Glomerular visceral epithelial cell (primary cell): Measurements from ENCODE around the gene LRIF1.
"Not testable (repeated sequence)": the region's sequence is repeated elsewhere in the genome, so short reads cannot be mapped to it uniquely, and the experiment has no call there.

Source experiments
- DNase-seq: peaks from one replicate; pipeline ENCODE4 v3.0.0-alpha.2; 2016; ENCODE audit errors: extremely low spot score

LRIF1 gene, protein sequence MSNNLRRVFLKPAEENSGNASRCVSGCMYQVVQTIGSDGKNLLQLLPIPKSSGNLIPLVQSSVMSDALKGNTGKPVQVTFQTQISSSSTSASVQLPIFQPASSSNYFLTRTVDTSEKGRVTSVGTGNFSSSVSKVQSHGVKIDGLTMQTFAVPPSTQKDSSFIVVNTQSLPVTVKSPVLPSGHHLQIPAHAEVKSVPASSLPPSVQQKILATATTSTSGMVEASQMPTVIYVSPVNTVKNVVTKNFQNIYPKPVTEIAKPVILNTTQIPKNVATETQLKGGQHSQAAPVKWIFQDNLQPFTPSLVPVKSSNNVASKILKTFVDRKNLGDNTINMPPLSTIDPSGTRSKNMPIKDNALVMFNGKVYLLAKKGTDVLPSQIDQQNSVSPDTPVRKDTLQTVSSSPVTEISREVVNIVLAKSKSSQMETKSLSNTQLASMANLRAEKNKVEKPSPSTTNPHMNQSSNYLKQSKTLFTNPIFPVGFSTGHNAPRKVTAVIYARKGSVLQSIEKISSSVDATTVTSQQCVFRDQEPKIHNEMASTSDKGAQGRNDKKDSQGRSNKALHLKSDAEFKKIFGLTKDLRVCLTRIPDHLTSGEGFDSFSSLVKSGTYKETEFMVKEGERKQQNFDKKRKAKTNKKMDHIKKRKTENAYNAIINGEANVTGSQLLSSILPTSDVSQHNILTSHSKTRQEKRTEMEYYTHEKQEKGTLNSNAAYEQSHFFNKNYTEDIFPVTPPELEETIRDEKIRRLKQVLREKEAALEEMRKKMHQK

DNA sequence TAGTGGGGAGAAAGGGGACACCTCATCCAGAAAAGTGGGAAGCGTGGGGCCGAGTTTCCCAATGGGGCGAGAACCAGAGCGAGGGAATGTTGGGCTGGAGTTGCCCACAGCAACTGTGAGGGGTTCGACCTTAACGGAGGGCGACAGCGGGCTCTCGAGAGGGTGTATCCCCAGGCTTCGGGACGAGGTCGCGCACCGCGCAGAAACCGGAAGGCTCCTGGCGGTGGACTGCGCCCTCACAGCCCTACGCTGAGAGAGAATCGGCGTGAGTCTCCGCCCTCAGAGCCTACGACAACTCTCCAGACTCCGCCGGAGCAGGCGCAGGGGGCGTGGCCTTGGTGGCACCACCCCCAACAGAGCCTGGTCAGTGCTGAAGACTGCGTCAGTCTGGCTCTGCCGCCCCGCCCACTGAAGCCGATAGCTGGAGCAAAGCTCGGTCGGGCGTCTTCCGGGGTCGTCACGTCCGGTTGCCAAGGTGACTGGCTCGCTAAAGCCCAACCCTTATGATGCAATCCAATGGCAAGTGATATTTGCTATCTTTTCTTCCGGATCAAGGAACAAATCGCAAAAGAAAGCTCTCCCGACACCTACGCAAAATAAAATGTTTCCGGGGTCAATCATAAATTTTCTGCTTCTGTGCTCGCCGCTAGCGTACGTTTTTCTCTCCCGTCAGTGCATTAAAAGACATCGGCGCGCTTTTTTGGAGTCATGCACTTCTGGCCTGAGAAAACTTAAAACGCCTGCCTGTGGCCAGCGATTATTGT lies at the start of gene LRIF1:
Gene LRIF1 (minus strand): TSS at position 232 of the 764 bp plus-strand sequence. CDS start 234 bp downstream, outside the sequence.
- DNase-seq = peak; percentile 100

DNA sequence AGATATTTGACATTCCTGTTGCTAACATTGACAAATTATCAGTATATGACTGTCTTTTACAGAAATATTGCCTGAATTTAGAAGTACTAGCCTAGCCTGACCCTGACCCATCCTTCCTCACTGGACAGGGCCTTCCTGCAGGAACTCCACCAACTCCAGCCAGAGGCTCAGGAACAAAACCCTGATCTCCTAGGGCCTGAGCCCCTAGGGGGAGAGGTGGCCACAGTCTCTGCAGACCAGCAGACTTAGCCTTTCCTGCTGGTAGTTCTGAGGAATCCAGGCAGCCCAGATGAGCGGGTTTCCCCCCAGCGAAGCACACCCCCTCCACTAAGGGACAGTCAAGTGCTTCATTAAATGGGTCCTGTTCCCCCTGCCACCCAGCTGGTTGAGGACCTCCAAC lies 44.3 kb upstream of the LRIF1 start:
- DNase-seq = no peak

DNA sequence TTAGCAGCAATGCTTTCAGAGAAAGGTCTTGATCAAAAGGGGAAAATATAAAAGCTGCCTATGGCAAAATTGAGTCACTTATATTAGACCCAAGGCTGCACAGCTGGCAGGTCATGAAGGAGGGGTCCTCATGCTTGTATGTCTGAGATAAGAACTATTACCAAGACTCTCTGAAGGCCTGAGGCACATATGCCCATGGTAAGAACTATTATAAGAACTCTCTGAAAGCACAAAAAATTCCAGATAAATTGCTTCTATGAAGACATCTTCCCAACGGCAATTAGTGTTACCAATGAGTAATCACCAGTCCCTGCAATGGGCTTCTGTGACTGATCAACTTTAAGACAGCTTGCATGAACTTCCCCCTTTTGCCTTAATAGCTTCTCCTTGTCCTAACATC lies 42.8 kb upstream of the LRIF1 start:
- no peak for DNase-seq

DNA sequence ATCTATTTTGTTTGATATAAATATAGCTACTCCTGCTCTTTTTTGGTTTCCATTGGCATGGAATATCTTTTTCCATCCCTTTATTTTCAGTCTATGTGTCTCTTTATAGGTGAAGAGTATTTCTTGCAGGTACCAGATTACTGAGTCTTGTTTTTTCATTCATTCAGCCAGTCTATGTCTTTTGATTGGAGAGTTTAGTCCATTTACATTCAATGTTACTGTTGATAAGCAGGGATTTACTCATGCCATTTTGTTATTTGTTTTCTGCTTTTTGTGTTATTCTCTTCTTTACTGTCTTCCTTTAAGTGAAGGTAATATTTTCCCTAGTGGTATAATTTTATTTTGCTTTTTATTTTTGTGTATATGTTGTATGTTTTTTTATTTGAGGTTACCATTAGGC lies 35.9 kb upstream of the LRIF1 start:
- DNase-seq = not testable (repeated sequence)

DNA sequence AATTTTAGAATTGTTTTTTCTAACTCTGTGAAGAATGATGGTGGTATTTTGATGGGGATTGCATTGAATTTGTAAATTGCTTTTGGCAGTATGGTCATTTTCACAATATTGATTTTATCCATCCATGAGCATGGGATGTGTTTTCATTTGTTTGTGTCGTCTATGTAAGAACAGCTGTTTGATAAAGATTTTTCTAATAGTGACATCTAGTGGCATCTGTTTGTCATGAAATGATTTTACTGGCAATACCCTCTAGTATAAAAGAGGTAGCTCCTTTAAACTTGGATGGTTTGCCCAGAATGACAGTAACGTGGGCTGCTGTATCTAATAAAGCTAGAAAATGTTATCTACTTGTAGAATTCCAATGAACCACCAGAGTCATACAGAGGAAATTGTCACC lies 28.6 kb upstream of the LRIF1 start:
- peak; percentile 11 for DNase-seq

DNA sequence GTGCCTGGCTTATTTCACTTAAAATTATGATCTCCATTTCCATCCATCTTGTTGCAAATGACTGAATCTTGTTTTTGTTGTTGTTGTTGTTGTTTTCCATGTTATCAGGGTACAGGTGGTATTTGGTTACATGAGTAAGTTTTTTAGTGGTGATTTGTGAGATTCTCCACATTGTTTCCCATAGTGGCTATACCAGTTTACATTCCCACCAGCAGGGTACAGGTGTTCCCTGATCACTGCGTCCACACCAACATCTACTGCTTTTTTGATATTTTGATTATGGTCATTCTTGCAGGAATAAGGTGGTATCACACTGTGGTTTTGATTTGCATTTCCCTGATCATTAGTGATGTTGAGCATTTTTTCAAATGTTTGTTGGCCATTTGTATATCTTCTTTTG lies 27.6 kb upstream of the LRIF1 start:
- DNase-seq = not testable (repeated sequence)

DNA sequence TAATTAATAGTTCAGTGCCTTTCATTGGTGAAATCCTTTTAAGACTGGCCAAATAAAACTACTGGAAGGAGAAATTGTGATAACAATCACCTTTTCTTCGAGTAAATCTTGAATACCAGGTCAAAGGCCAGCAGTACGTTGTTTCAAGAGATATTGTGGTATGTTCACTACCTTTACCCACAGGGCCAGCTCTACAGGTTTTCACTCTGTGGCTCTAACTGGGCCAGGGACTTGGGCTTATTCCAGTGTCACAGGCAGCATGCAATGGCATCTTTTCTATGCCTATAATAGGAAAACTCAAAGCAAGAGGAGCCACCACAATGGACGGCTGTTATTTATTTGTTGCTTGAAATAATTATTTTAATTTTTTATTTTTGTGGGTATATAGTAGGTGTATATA lies 26.8 kb upstream of the LRIF1 start:
- no peak for DNase-seq

DNA sequence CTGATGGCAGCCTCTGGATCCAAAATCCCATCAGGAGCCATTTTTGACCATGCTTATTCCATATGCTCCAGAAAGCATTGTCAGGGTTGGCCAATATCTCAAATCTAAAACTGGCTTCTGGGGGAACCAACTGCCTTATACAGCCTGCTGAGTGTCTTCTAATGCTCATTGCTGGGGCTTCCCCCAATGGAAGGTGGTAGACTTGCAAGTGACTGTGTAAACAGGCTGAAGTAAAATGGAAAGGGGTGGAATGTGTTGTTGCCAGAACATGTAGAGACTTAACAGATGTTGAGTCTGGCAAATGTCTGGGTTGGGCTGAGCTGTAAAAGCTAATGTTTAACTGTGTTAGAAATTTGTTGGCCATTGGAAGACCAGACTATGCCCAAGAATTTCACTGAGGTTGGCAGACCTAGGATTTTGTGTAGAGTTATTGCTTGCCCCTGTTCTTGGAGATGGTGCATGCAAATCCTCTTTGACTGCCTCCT lies 22.7 kb upstream of the LRIF1 start:
- DNase-seq = no peak

DNA sequence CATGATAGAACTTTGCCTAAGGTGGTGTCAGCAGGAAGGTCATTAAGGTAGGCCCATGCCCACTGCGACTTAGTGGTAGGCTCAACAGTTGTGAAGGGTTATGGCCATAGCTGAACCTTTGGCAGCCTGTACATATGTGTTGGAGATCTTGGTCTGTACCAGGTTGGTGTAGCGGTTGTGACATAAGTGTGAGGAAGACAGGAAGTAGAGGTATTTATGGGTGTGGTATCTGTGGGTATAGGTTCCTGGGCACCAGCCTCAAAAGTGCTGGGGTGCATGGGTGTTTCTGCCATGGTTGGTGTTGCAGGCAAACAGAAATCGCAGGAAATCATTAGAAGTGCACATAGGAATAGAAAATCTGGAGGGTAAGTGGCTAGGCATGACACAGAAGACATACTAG lies 18.6 kb upstream of the LRIF1 start:
- DNase-seq = no peak

DNA sequence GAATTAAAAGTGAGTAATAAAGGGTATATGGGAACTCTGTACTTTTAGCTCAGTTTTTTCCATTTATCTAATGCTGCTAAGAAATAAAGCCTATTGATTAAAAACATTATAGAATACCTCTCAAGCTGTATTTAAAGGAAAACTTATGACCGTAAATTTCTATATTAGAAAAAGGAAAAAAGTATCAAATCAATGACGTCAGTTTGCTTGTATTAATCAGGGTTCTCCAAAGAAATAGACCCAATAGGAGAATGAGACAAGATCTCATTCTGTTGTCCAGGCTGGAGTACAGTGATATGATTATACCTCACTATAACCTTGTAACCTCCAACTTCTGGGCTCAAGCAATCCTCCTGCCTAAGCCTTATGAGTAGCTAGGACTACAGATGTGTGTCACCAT lies 15.4 kb upstream of the LRIF1 start:
- no peak for DNase-seq

DNA sequence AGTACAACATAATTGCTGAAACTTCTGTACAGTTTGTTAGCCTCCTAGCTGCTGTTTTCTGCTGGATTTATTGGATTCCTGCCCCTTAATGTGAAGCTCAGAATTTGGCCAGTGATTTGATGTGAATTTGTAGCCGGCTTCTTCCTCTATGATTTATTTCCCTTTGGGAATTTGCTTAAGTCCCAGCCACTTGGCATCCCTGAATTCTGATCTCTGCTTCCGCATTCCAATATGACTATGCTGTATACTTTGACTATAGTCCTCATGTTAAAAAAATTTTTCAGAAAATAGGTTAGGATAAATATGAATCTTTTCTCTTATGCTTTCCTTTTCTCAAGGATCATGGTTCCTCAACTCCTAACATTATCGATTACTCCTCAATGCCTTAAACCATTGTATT lies 12.4 kb upstream of the LRIF1 start:
- no peak for DNase-seq

DNA sequence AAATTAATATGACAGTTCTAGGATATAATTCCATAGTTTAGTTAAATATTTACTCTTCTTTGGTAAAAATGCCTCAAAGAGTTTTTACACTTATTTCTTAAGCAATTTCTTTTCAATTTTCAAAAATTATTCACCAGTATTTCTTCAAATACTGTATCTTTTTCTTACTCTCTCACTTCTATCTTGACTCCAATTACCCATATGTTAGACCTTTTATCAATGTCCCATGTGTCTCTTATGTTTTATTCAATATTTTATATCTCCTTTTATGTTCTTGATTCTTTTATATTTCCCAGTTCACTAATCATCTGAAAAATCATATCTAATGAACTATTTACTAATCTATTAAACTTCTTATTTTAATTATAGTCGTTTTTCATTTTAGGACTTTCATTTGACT lies 11.5 kb upstream of the LRIF1 start:
- DNase-seq = no peak

DNA sequence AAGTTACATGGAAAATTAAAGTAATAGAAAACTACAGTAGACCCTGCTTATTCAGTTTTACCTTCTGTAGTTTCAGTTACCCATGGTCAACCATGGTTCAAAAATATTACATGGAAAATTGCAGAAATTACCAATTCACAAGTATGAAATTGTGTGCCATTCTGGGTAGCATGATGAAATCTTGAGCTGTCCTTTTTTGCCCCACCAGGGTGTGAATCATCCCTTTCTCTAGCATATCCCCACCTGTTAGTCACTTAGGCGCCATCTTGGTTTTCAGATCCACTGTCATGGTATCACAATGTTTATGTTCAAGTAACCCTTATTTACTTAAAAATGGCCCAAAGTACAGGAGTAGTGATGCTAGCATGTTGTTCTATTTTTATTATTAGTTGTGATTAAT lies 3.5 kb upstream of the LRIF1 start:
- no peak for DNase-seq

DNA sequence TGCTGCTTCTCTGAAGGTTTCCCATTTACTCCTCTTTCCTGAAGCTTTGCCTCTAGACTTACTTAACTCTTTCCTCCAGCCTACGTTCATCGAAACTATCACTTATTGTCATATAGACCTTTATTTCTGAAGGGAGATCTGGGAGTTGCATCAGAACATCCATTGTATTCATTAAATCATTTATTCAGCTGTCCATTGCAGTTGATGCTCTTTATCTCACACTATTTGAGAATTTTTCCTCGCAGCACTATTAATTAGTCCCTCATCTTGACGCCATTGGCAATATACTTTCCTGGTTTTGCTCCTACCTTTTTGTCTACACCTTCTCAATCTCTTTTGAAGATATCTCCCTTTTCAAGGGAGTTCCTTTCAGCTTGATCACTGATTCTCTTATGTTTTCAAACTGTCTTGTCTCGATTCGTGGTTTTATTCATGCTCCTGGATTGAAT lies 757 bp upstream of the LRIF1 start:
- no peak for DNase-seq

DNA sequence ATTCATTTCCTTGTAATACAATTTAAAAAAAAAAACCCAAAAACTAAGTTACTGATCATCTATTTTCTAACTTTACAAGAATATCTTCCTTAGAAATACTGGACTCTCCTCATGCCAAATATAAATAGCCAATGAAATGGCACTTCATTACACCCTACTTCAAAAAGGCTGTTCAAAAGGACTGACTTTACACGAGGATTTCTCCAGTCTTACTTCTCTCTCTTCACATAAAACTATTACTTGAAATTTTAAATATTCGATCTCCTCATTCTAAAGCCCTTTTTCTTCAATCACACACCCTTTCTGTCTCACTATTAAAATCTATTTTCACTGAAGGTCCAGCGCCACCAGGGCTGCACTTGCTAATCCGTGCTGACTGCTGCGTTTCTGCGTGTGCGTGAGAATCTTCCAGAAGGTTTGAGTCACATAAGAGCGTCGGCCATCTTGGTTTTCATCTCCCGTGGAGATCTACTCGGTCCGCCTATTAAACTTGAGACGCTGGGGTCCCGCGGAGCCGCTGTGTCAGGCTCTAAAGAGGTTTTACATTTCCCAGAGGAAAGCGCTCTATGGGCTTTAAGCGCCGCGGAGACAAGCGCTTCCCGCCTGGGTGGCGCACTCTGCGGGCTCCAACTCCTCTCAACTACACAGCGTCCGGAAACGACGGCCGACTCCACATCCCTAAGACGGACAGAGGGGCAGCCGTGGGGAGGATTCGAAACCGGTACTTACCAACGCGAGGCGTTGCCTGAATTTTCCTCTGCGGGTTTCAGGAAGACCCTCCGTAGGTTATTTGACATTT lies 631 bp downstream of the LRIF1 start:
- DNase-seq = peak; percentile 81

DNA sequence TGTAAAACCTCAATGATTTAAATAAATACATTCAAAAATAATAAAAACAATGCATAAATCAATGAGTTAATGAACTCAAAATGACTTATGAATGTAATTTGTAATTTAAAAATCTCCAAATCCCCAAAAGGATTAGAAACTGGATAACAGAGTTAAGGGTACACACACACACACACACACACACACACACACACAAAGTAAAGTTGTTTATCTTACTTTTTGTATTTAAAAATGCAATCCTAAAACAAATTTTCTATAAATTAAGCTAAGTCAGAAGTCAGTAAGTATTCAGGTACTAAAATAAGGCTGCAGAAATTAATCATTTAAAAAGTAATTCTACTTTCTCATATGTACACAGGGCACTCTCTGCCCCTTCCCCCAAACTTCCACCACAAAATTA lies 1.8 kb downstream of the LRIF1 start:
- no peak for DNase-seq

DNA sequence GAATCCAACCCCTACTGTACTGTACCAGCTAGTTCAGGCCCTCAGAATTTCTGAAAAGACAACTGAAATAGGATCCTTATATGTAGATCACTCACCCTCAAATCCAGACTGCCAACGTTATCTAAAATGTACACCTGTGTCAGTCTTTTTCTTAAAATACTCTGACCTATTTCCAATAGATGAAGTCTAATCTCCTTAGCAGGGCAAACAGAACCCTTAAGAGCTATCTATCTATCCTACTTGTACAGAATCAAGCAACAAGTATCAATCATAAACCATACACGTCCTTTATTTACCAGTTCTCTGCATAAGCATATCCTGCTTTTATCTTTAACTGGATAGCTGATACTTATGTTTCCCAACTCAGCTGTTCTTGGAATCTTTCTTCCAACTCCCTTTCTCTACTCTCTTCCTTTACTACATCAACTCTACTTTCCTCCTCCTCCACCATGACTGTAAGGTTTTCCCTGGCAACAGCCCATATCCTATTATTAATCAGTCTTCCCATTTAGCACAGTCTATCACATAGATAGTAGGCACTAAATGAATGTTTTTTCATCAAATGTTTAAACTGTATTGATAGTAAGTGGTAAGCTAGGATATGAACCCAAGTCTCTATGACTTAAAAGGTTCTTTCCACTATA lies 2.8 kb downstream of the LRIF1 start:
- DNase-seq = no peak

DNA sequence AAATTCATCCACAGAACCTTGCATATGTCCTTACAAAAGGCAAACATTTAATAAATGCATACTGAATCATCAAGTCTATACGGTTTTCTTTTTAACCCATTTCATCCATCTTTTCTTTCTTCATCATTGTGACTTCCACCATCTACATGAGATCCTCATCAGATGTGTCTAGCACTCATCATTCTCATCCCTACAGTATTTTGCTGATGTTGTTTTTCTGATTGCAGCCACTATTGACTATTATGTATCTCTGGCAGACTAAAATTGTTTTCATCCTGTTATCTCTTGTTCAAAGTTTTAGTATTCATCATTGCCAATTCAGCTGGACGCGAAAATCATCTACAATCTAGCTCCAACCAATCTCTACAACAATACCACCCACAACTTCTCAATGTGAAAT lies 5.9 kb downstream of the LRIF1 start:
- DNase-seq = no peak

DNA sequence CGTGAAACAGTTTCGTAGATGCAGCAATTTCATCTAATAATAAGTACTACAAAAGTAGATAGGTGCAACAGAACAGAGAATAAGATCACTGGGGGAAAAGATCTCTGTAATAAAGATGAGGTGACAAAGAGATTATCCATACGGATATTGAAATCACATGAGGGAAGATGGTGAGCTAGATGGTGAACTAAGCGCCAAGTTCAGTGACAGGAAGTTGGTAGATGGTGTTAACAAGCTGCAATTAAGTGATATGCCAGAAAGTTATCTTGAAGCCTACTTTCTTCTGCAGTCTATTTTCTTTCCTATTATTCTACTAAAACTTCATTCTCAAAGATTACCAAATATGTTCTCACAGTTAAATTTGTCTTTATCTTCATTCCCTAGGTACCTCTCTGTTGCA lies 7.1 kb downstream of the LRIF1 start:
- DNase-seq = no peak

DNA sequence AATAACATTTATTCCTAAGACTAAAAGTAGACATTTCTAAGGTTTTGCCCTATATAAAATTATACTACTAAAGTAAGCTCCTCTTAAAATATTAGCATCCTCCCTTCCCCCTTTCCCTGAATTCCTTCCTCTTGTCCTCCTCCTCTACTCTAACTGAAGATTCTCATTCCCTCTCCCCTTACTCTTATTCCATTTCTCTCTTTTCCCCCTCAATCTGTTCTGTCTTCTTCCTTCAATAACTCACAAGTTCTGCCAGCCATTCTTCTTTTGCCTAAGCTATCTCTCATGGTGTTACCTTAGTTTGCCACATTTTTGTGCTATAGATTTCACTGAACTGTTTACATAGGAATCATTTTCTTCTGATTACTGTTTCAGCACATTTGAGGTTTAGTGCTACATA lies 10.7 kb downstream of the LRIF1 start:
- DNase-seq = no peak

DNA sequence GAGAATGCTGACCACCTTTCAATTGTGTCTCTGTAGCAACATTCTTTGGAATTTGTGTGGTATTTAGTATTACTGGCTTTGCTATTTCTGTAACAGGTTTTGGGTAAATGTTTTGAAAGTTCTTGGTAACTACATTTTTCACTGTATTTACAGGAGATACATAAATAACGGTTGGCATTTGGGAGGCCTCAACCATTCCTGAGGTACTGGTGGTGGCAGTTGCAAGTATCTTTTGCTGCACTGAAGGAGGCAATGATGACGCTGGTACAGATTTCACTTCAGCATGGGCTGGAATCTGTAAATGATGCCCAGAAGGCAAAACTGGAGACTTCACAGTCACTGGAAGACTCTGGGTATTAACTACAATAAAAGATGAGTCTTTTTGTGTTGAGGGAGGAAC lies 11.7 kb downstream of the LRIF1 start:
- DNase-seq = no peak
